ENCODE measurements around the gene SHC2.
"Not testable (repeated sequence)": the region's sequence is repeated elsewhere in the genome, so short reads cannot be mapped to it uniquely, and the experiment has no call there.

Gene SHC2

DNA sequence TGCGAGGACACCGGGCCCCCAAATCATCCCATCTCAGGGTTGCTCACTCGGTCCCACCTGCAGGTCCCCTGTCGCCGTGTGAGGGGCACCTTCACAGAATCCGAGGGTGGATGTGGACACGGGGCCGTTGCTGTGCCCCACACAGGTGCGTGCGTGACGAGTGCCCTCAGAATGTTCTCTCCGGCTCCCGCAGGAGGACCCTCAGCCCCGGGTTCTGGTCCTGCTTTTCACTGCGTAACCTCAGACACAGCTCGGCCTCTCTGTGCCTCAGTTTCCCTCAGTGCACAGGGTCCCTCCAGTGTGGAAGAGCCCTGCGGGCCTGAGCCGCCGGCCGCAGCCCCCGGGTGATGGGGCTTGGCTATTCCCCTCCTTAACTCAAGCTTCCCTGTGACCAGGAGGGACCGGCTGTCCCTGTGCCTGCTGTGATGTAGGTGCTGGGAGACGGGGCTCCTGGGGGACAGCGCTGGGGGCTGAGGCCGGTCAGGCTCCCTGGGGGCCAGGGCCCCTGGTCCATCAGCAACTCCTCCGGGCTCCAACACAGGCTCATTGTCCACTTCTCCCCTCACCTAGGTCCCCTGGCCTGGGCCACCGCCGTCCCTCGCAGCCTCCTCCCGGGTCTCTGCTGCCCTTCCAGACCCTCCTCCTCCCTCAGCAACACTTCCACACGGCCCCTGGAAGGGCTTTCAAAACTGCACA lies 4.8 kb downstream of the SHC2 start:
- Histone ChIP-seq H3K4me1 (ENCODE audit: control insufficient read depth, insufficient read depth, low read length) (peaks cover 7% of the 10 kb centered on the region), H3K36me3 (ENCODE audit: control insufficient read depth in 2 of 2, insufficient read depth in 2 of 2, low read length in 2 of 2) (peaks cover 0 to 2% of the 10 kb centered on the region in 2 donors), H3K4me3 (ENCODE audit: low read length in 2 of 2) (no peak overlapping the region), H3K27ac (ENCODE audit: low read length) (no peak overlapping the region), H3K9me3 (ENCODE audit: control insufficient read depth in 2 of 2, low read length in 2 of 2) (no peaks in the 10 kb centered on the region), H3K9ac (ENCODE audit: low read length in 2 of 2) (no peak overlapping the region), H3K27me3 (ENCODE audit: control insufficient read depth in 1 of 2, insufficient read depth in 2 of 2, low read length in 2 of 2) (no peaks in the 10 kb centered on the region)

DNA sequence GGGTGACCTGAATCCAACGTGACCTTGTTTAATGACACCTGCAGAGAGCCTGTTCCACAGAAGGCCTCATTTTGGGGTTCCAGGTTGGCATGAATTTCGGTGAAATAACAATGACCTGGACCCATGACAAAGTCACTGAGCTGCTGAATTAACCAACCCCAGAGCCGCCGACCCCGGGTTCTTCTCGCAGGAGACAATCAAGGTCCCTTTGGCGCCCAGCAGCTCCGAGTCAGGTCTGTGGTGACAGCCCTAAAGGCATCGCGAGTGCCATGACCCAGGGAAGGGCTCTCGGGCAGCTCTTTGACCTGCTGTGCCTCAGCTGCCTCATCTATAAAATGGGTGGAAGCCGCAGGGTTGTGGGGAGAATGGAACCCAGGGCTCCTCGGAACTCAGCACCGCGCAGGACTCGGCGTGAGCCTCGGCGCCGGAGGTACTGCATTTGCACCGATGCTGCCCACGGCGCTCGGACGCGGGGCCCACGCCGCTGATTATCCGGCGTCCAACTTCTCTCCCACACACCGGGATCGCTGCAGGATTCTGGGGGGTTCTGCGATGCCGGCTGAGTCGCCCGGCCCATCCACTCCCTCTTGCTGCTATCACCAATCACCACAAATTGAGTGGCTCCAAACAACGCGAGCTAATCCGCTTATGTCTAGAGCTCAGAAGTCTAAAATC lies 5.7 kb downstream of the SHC2 start:
- H3K27ac ChIP-seq (ENCODE audit: low read length): no peak overlapping the region
- H3K4me1 ChIP-seq (ENCODE audit: control insufficient read depth, insufficient read depth, low read length): peaks cover 7% of the 10 kb centered on the region
- H3K27me3 ChIP-seq (ENCODE audit: control insufficient read depth in 1 of 2, insufficient read depth in 2 of 2, low read length in 2 of 2): no peaks in the 10 kb centered on the region
- no peak overlapping the region for H3K9ac ChIP-seq (ENCODE audit: low read length in 2 of 2)
- H3K4me3 ChIP-seq (ENCODE audit: low read length in 2 of 2): no peak overlapping the region
- H3K36me3 ChIP-seq (ENCODE audit: control insufficient read depth in 2 of 2, insufficient read depth in 2 of 2, low read length in 2 of 2): peaks cover 0 to 2% of the 10 kb centered on the region in 2 donors
- H3K9me3 ChIP-seq (ENCODE audit: control insufficient read depth in 2 of 2, low read length in 2 of 2): no peaks in the 10 kb centered on the region

DNA sequence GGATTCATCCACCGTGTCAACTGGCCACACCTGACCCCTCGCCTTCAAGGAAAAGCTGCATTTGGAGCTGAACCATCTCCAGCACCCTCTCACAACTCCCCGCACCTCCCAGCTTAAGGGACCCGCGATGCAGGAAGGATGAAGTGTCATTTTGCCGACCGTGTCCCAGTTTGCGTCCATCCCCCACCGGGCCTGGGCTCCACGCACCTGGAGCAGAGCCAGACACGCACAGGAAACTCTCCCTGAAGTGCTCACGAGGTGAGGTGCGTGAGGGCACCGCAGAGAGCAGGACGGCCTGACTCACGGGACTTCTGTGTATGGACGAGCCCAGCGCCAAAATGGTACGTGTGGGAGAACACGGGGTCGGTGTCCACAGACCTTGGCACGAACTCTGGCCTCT lies 7.2 kb downstream of the SHC2 start:
- Histone ChIP-seq H3K4me3 (ENCODE audit: low read length in 2 of 2) (no peak overlapping the region), H3K9me3 (ENCODE audit: control insufficient read depth in 2 of 2, low read length in 2 of 2) (no peaks in the 10 kb centered on the region), H3K27ac (ENCODE audit: low read length) (no peak overlapping the region), H3K27me3 (ENCODE audit: control insufficient read depth in 1 of 2, insufficient read depth in 2 of 2, low read length in 2 of 2) (no peaks in the 10 kb centered on the region), H3K36me3 (ENCODE audit: control insufficient read depth in 2 of 2, insufficient read depth in 2 of 2, low read length in 2 of 2) (peaks cover 0 to 2% of the 10 kb centered on the region in 2 donors), H3K4me1 (ENCODE audit: control insufficient read depth, insufficient read depth, low read length) (peaks cover under 1% of the 10 kb centered on the region), H3K9ac (ENCODE audit: low read length in 2 of 2) (no peak overlapping the region)

DNA sequence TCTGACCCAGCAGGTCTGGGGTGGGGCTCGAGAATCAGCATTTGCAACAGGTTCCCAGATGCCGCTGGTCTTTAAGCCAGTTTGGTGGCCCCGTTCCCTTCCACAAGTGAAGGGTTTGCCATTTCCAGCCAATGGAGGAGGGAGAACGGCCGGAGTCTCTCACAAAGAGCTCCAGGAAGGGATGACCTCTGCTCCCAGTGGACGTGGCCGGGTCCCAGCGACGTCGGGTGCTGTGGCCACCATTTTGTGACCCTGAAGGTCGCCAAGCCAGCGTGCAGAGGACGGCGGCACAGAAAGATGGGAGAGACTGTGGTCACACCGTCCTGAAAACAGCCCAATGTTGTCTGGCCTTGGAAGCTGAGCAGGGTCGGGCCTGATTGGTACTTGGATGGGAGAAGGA lies 8.0 kb downstream of the SHC2 start:
- H3K9me3 ChIP-seq (ENCODE audit: control insufficient read depth in 2 of 2, low read length in 2 of 2): no peaks in the 10 kb centered on the region

DNA sequence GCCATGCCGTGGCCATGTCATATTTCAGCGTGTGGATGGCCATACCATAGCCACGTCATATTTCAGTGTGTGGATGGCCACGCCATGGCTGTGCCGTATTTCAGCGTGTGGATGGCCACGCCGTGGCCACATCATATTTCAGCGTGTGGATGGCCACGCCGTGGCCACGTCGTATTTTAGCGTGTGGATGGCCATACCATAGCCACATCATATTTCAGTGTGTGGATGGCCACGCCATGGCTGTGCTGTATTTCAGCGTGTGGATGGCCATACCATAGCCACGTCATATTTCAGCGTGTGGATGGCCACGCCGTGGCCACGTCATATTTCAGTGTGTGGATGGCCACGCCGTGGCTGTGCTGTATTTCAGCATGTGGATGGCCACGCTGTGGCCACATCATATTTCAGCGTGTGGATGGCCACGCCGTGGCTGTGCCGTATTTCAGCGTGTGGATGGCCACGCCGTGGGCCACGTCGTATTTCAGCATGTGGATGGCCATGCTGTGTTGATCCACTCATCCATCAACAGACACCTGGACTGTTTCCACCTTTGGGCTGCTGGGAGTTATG lies 9.8 kb downstream of the SHC2 start:
- not testable (repeated sequence) for H3K27ac ChIP-seq (ENCODE audit: low read length); H3K36me3 ChIP-seq (ENCODE audit: control insufficient read depth in 2 of 2, insufficient read depth in 2 of 2, low read length in 2 of 2); H3K9ac ChIP-seq (ENCODE audit: low read length in 2 of 2); H3K9me3 ChIP-seq (ENCODE audit: control insufficient read depth in 2 of 2, low read length in 2 of 2); H3K4me3 ChIP-seq (ENCODE audit: low read length in 2 of 2); H3K27me3 ChIP-seq (ENCODE audit: control insufficient read depth in 1 of 2, insufficient read depth in 2 of 2, low read length in 2 of 2)
- peaks cover 11% of the 10 kb centered on the region for H3K4me1 ChIP-seq (ENCODE audit: control insufficient read depth, insufficient read depth, low read length)

More for the DNA sequence above, 8.0 kb downstream of the SHC2 start:
- no peak overlapping the region for H3K27ac ChIP-seq (ENCODE audit: low read length)
- peaks cover 0 to 2% of the 10 kb centered on the region in 2 donors for H3K36me3 ChIP-seq (ENCODE audit: control insufficient read depth in 2 of 2, insufficient read depth in 2 of 2, low read length in 2 of 2)
- no peak overlapping the region for H3K9ac ChIP-seq (ENCODE audit: low read length in 2 of 2)
- no peak overlapping the region for H3K4me3 ChIP-seq (ENCODE audit: low read length in 2 of 2)
- no peaks in the 10 kb centered on the region for H3K27me3 ChIP-seq (ENCODE audit: control insufficient read depth in 1 of 2, insufficient read depth in 2 of 2, low read length in 2 of 2)
- peaks cover 8% of the 10 kb centered on the region for H3K4me1 ChIP-seq (ENCODE audit: control insufficient read depth, insufficient read depth, low read length)

DNA sequence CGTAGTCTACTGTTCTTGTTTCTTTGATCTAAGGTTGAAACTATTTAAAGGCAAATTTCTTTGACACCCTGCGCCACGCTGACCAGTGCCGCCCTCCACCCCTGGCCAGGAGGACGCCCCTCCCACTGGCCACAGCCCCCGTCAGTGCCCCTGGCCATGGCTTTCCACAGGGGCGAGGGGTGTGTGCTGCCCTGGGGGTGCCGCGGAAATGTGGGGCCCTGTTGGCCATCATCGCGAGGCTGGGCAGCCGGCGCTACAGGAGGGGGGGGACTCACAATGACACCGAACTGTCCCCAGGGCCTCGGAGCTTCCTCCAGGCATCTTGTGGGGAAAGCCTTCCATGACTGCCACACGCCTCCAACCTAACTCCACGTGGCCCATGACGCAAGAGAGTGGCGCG lies 10.9 kb downstream of the SHC2 start:
- H3K9ac ChIP-seq (ENCODE audit: low read length in 2 of 2): no peak overlapping the region
- peaks cover 0 to 2% of the 10 kb centered on the region in 2 donors for H3K36me3 ChIP-seq (ENCODE audit: control insufficient read depth in 2 of 2, insufficient read depth in 2 of 2, low read length in 2 of 2)
- H3K27me3 ChIP-seq (ENCODE audit: control insufficient read depth in 1 of 2, insufficient read depth in 2 of 2, low read length in 2 of 2): no peaks in the 10 kb centered on the region
- H3K9me3 ChIP-seq (ENCODE audit: control insufficient read depth in 2 of 2, low read length in 2 of 2): no peaks in the 10 kb centered on the region
- peaks cover 11% of the 10 kb centered on the region for H3K4me1 ChIP-seq (ENCODE audit: control insufficient read depth, insufficient read depth, low read length)
- no peak overlapping the region for H3K4me3 ChIP-seq (ENCODE audit: low read length in 2 of 2)
- no peak overlapping the region for H3K27ac ChIP-seq (ENCODE audit: low read length)

DNA sequence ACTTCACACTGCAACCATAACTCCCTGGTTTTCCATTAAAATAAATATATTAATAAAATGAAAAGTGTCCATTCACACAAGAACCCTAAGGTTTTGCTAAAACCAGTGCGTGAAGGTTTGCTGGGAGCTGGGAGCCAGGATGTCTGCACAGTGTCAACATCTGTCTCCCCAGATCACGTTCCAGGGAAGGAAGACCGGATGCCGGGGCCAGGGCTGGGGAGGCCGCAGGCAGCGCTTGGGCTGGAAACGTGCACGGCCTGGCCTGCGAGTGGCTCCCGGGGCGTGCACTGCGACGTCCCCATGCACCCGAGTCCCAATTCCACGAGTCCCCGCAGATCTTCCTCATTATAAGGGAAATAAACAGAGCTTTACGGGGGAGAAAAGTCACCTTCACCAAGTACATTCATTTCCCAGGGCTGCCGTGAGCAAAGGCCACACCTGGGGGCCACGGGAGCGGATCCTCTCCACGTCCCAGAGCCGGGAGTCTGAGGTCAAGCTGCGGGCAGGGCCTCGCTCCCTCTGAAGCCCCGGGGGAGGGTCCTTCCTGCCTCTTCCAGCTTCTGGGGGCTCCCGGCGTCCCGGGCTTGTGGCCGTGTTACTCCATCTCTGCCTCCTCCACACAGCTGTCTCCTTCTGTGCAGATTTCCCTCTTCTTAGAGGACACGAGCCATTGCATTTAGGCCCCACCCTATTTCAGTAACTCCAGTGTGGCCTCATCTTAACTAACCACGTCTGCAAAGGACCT lies 12.8 kb downstream of the SHC2 start:
- Histone ChIP-seq H3K36me3 (ENCODE audit: control insufficient read depth in 2 of 2, insufficient read depth in 2 of 2, low read length in 2 of 2) (peaks cover 0 to 2% of the 10 kb centered on the region in 2 donors), H3K4me1 (ENCODE audit: control insufficient read depth, insufficient read depth, low read length) (peaks cover 11% of the 10 kb centered on the region), H3K4me3 (ENCODE audit: low read length in 2 of 2) (no peak overlapping the region), H3K27me3 (ENCODE audit: control insufficient read depth in 1 of 2, insufficient read depth in 2 of 2, low read length in 2 of 2) (no peaks in the 10 kb centered on the region), H3K9me3 (ENCODE audit: control insufficient read depth in 2 of 2, low read length in 2 of 2) (no peaks in the 10 kb centered on the region), H3K27ac (ENCODE audit: low read length) (peak overlapping the region; percentile 37), H3K9ac (ENCODE audit: low read length in 2 of 2) (no peak overlapping the region)

DNA sequence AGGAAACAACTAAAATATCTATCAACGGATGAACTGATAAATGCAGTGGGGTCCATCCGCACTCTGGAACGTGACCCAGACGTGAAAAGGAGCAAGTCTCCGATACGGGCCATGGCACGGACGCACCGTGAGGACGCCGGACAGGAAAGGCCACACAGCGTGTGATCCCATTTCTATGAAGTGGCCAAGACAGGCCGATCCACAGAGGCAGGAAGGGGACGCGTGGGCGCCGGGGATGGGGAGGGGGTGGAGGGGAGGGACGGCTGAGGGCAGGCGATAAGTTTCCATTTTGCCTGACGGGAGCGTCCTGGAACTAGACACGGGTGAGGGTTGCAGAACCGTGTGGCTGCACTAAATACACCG lies 13.8 kb downstream of the SHC2 start:
- Histone ChIP-seq H3K4me1 (ENCODE audit: control insufficient read depth, insufficient read depth, low read length) (peaks cover 11% of the 10 kb centered on the region), H3K9me3 (ENCODE audit: control insufficient read depth in 2 of 2, low read length in 2 of 2) (no peaks in the 10 kb centered on the region), H3K27me3 (ENCODE audit: control insufficient read depth in 1 of 2, insufficient read depth in 2 of 2, low read length in 2 of 2) (no peaks in the 10 kb centered on the region), H3K9ac (ENCODE audit: low read length in 2 of 2) (no peak overlapping the region), H3K27ac (ENCODE audit: low read length) (no peak overlapping the region), H3K36me3 (ENCODE audit: control insufficient read depth in 2 of 2, insufficient read depth in 2 of 2, low read length in 2 of 2) (peaks cover 0 to 2% of the 10 kb centered on the region in 2 donors), H3K4me3 (ENCODE audit: low read length in 2 of 2) (no peak overlapping the region)

DNA sequence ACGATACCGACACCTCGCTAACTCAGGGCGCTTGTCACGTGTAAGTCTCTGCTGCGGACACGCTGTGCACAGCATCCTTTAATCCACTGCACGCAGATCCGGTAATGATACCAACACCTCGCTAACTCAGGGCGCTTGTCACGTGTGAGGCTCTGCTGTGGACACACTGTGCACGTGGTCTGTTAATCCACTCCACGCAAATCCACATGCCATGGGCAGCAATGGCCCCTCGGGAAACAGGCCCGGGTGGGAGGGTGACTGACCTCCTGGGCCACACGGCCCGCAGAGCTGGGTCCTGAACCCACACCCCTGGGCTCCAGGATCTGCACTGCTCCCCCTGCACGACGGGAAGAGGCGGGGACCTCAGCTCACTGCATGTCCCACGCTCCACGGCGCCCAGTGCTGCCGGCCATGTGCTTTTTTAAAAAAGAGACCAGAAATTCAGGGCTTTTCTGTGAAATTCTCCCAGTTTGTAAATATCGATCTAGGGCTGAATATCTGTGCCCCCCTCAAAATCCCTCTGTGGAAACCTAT lies 16.1 kb downstream of the SHC2 start:
- no peaks in the 10 kb centered on the region for H3K9me3 ChIP-seq (ENCODE audit: control insufficient read depth in 2 of 2, low read length in 2 of 2)
- no peak overlapping the region for H3K27ac ChIP-seq (ENCODE audit: low read length)
- H3K9ac ChIP-seq (ENCODE audit: low read length in 2 of 2): no peak overlapping the region
- H3K36me3 ChIP-seq (ENCODE audit: control insufficient read depth in 2 of 2, insufficient read depth in 2 of 2, low read length in 2 of 2): peaks cover 6 to 7% of the 10 kb centered on the region in 2 donors
- H3K4me1 ChIP-seq (ENCODE audit: control insufficient read depth, insufficient read depth, low read length): peaks cover 11% of the 10 kb centered on the region
- no peaks in the 10 kb centered on the region for H3K27me3 ChIP-seq (ENCODE audit: control insufficient read depth in 1 of 2, insufficient read depth in 2 of 2, low read length in 2 of 2)
- no peak overlapping the region for H3K4me3 ChIP-seq (ENCODE audit: low read length in 2 of 2)

DNA sequence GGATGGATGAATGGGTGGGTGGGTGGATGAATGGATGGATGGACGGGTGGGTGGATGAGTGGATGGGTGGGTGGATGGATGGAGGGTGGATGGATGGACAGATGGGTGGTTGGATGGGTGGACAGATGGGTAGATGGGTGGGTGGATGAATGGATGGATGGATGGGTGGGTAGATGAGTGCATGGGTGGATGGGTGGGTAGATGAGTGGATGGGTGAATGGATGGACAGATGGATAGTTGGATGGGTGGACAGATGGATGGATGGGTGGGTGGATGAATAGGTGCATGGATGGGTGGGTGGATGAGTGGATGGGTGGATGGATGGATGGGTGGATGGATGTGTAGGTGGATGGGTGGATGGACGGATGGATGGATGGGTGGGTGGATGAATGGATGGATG lies 17.8 kb downstream of the SHC2 start:
- Histone ChIP-seq H3K4me3 (ENCODE audit: low read length in 2 of 2) (no peak overlapping the region), H3K27ac (ENCODE audit: low read length) (no peak overlapping the region), H3K36me3 (ENCODE audit: control insufficient read depth in 2 of 2, insufficient read depth in 2 of 2, low read length in 2 of 2) (peaks cover 6 to 7% of the 10 kb centered on the region in 2 donors), H3K9me3 (ENCODE audit: control insufficient read depth in 2 of 2, low read length in 2 of 2) (no peaks in the 10 kb centered on the region), H3K9ac (ENCODE audit: low read length in 2 of 2) (no peak overlapping the region), H3K27me3 (ENCODE audit: control insufficient read depth in 1 of 2, insufficient read depth in 2 of 2, low read length in 2 of 2) (no peaks in the 10 kb centered on the region), H3K4me1 (ENCODE audit: control insufficient read depth, insufficient read depth, low read length) (peaks cover 4% of the 10 kb centered on the region)

All from stomach smooth muscle (tissue), 2 donors.